HCT116 (cell line): ENCODE measurements around the gene TRUB1. TPM values are rescaled to one million over a fixed set of nuclear protein-coding genes. Genes with fewer than 3 reads are reported as not detected.

Experiments
- ATAC-seq: fragments of 200-7000 bp; cut with Tn5 transposase; 2 replicates; pipeline ENCODE4 v1.9.1; 2020; ENCODE audit warnings: mild to moderate bottlenecking, moderate library complexity
- BruUV-seq: library from RNA; stranded (reverse); fragments of 400-500 nt; replicated peaks from 2 replicates; lab custom pipeline; 2021; lab: Mats Ljungman, UMichigan
- CTCF ChIA-PET: fragments of 300-600 bp; sonication (Branson Sonifier 250); formaldehyde crosslinking; loops from one replicate; lab custom pipeline; 2021; ENCODE audit warnings: antibody characterized with exemption; lab: Charles Lee
- POLR2A ChIA-PET: fragments of 300-600, 350-600 bp; sonication (Branson Sonifier 250); formaldehyde crosslinking; loops from one replicate; lab custom pipeline; 2021; ENCODE audit warnings: antibody characterized with exemption; lab: Charles Lee
- RAD21 ChIA-PET, 2 experiments: fragments of 300-600 bp; sonication (Branson Sonifier 250); formaldehyde crosslinking; loops; one replicate each; lab custom pipeline; 2023; ENCODE audit warnings: low total read pairs in 2 of 2; ENCODE audit not compliant: uncharacterized antibody in 2 of 2, unreplicated experiment in 2 of 2, low non-redundant PET in 1 of 2; lab: Charles Lee
- DNase-seq: peaks from one replicate; pipeline ENCODE4 v3.0.0-alpha.2; 2010; ENCODE audit warnings: low read depth, low spot score
- H2AFZ ChIP-seq: fragments of 200-600 bp; shearing (Covaris generic), sonication (generic); 2 replicates; pipeline ENCODE4 v1.6.1; 2017; ENCODE audit warnings: low read depth, mixed run types, mixed read lengths, antibody characterized with exemption, low read length; ENCODE audit not compliant: poor library complexity, severe bottlenecking
- H3K27ac ChIP-seq: 2 replicates; pipeline ENCODE4 v1.5.1; 2012; ENCODE audit warnings: low read depth, low read length
- H3K27me3 ChIP-seq: fragments of 200-600 bp; sonication (generic); 2 replicates; pipeline ENCODE4 v1.6.1; 2016; ENCODE audit warnings: mixed run types, low read length, mixed read lengths; ENCODE audit not compliant: insufficient read depth
- H3K36me3 ChIP-seq, 2 experiments: fragments of 200-500 bp in 1 of 2; fragments of 200-600 bp in 1 of 2; sonication (Bioruptor generic) in 1 of 2; sonication (generic) in 1 of 2; 2 replicates each; pipeline versions ENCODE4 v1.5.1 to v1.6.1; 2014 to 2016; ENCODE audit warnings: low read length in 2 of 2, inconsistent platforms in 1 of 2, mixed read lengths in 1 of 2, mixed run types in 1 of 2; ENCODE audit not compliant: insufficient read depth in 2 of 2, control insufficient read depth in 1 of 2
- H3K4me1 ChIP-seq, 2 experiments: fragments of 200-600 bp in 1 of 2; sonication (generic) in 1 of 2; 2 replicates each; pipeline versions ENCODE4 v1.5.1 to v1.6.1; 2012 to 2017; ENCODE audit warnings: low read length in 2 of 2, inconsistent platforms in 1 of 2, mild to moderate bottlenecking in 1 of 2, mixed read lengths in 1 of 2, mixed run types in 1 of 2, moderate library complexity in 1 of 2; ENCODE audit not compliant: insufficient read depth in 2 of 2, control insufficient read depth in 1 of 2
- H3K4me2 ChIP-seq: fragments of 200-600 bp; sonication (generic); 2 replicates; pipeline ENCODE4 v1.6.1; 2017; ENCODE audit warnings: mixed run types, low read length, mixed read lengths
- H3K4me3 ChIP-seq, 2 experiments: fragments of 200-600 bp in 1 of 2; sonication (generic) in 1 of 2; replicated peaks in 1 of 2; 2 replicates each; pipeline ENCODE4 v1.5.1; 2011 to 2016; ENCODE audit warnings: low read length in 2 of 2, control low read depth in 1 of 2, low read depth in 1 of 2, mild to moderate bottlenecking in 1 of 2, mixed read lengths in 1 of 2, mixed run types in 1 of 2
- H3K79me2 ChIP-seq: fragments of 200-600 bp; sonication (generic); 2 replicates; pipeline ENCODE4 v1.6.1; 2017; ENCODE audit warnings: mild to moderate bottlenecking, mixed run types, low read length, moderate library complexity, mixed read lengths; ENCODE audit not compliant: insufficient read depth
- H3K9ac ChIP-seq: fragments of 200-600 bp; sonication (generic); 2 replicates; pipeline ENCODE4 v1.6.1; 2016; ENCODE audit warnings: low read length, mixed read lengths
- H3K9me2 ChIP-seq: fragments of 200-600 bp; sonication (generic), shearing (Covaris generic); 2 replicates; pipeline ENCODE4 v1.6.1; 2017; ENCODE audit warnings: mixed run types, mild to moderate bottlenecking, moderate library complexity; ENCODE audit not compliant: insufficient read depth
- H3K9me3 ChIP-seq, 2 experiments: fragments of 200-500 bp in 1 of 2; fragments of 200-600 bp in 1 of 2; sonication (Bioruptor generic) in 1 of 2; sonication (generic) in 1 of 2; 2 replicates each; pipeline ENCODE4 v1.6.1; 2014 to 2017; ENCODE audit warnings: low read length in 2 of 2, mixed read lengths in 2 of 2, inconsistent platforms in 1 of 2, low read depth in 1 of 2, mild to moderate bottlenecking in 1 of 2, mixed run types in 1 of 2, moderate library complexity in 1 of 2; ENCODE audit not compliant: control insufficient read depth in 1 of 2, insufficient read depth in 1 of 2
- H4K20me1 ChIP-seq: fragments of 200-600 bp; sonication (generic), shearing (Covaris generic); 2 replicates; pipeline ENCODE4 v1.6.1; 2017; ENCODE audit warnings: mixed run types, mild to moderate bottlenecking, moderate library complexity; ENCODE audit not compliant: insufficient read depth
- ATF3 ChIP-seq: IDR thresholded peaks from 2 replicates; pipeline ENCODE4 v1.6.1; 2012
- CBX3 ChIP-seq: IDR thresholded peaks from 2 replicates; pipeline ENCODE4 v1.6.1; 2012; ENCODE audit warnings: low read depth
- CEBPB ChIP-seq: IDR thresholded peaks from 2 replicates; pipeline ENCODE4 v1.6.1; 2012; ENCODE audit warnings: low read depth
- CTCF ChIP-seq, 3 experiments: fragments of 200-600 bp in 1 of 3; sonication (generic) in 1 of 3; IDR thresholded peaks in 2 of 3; conservative IDR thresholded peaks in 1 of 3; 2 replicates each; pipeline ENCODE4 v1.5.1; 2012 to 2017; ENCODE audit warnings: low read depth in 2 of 3, low read length in 2 of 3, antibody characterized with exemption in 1 of 3, borderline replicate concordance in 1 of 3, control low read depth in 1 of 3, mild to moderate bottlenecking in 1 of 3, mixed read lengths in 1 of 3, mixed run types in 1 of 3, moderate library complexity in 1 of 3; ENCODE audit not compliant: insufficient read depth in 1 of 3
- EGR1 ChIP-seq: IDR thresholded peaks from 2 replicates; pipeline ENCODE4 v1.6.1; 2012; ENCODE audit warnings: low read depth
- EZH2 ChIP-seq: fragments of 200-600 bp; sonication (generic); IDR thresholded peaks from 2 replicates; pipeline ENCODE4 v1.6.1; 2017; ENCODE audit warnings: antibody characterized with exemption, mixed run types
- EZH2phosphoT487 ChIP-seq: fragments of 200-600 bp; IDR thresholded peaks from 2 replicates; pipeline ENCODE4 v1.6.1; 2018; ENCODE audit warnings: antibody characterized with exemption, borderline replicate concordance
- JUND ChIP-seq: IDR thresholded peaks from 2 replicates; pipeline ENCODE4 v1.6.1; 2012
- MAX ChIP-seq: IDR thresholded peaks from 2 replicates; pipeline ENCODE4 v1.6.1; 2012
- POLR2A ChIP-seq: IDR thresholded peaks from 2 replicates; pipeline ENCODE4 v1.7.0; 2011; ENCODE audit warnings: borderline replicate concordance; ENCODE audit not compliant: insufficient read depth, insufficient read length; ENCODE audit errors: extremely low read depth
- POLR2AphosphoS5 ChIP-seq: IDR thresholded peaks from 2 replicates; pipeline ENCODE4 v1.6.1; 2011; ENCODE audit warnings: mild to moderate bottlenecking, low read depth, low read length, moderate library complexity
- RAD21 ChIP-seq: IDR thresholded peaks from 2 replicates; pipeline ENCODE4 v1.6.1; 2012; ENCODE audit warnings: low read depth, mild to moderate bottlenecking
- REST ChIP-seq: IDR thresholded peaks from 2 replicates; pipeline ENCODE4 v1.6.1; 2012; ENCODE audit warnings: low read depth
- SRF ChIP-seq: IDR thresholded peaks from 2 replicates; pipeline ENCODE4 v1.6.1; 2012; ENCODE audit warnings: low read depth
- YY1 ChIP-seq: IDR thresholded peaks from 2 replicates; pipeline ENCODE4 v1.6.1; 2011; ENCODE audit warnings: low read length, low read depth, moderate library complexity, mild to moderate bottlenecking; ENCODE audit not compliant: insufficient replicate concordance; ENCODE audit errors: extremely low read depth
- ZFX ChIP-seq: fragments of 450-650 bp; IDR thresholded peaks from 2 replicates; pipeline ENCODE4 v1.6.1; 2017
- ZNF274 ChIP-seq: fragments of 200-500 bp; sonication (Bioruptor generic); IDR thresholded peaks from 2 replicates; pipeline ENCODE4 v1.6.1; 2014; ENCODE audit warnings: mild to moderate bottlenecking, low read depth, low read length, inconsistent platforms
- intact Hi-C: fragments of 100-400 bp; cut with micrococcal nuclease; formaldehyde crosslinking; loops from 2 replicates; pipeline ENCODE4 v1.10.0; 2022
- total RNA-seq: library from RNA; stranded (reverse); gene quantifications from one replicate; pipeline ENCODE4 v1.2.1, GENCODE V29; 2021; ENCODE audit not compliant: unreplicated experiment

The TRUB1 gene
- total RNA-seq, 1 experiment from 2014 or later: 44.1 TPM

GRCh38 chr10:114953047-114953446 is 15.1 kb downstream of the TRUB1 start (continued):
- no peak for TF ChIP-seq REST
- no peak for TF ChIP-seq POLR2A
- TF ChIP-seq YY1: no peak
- no peak for TF ChIP-seq EGR1
- TF ChIP-seq ZFX: no peak
- TF ChIP-seq, all 23 proteins: peak for 0

GRCh38 chr10:114955984-114956383 is 18.0 kb downstream of the TRUB1 start:
- intact Hi-C loops: no loop called here
- Histone ChIP-seq H3K27me3 (no peaks in the 10 kb centered on the region), H3K79me2 (peaks cover 75% of the 10 kb centered on the region), H3K4me1 (no peaks in the 10 kb centered on the region), H3K9ac (no peak overlapping the region), H3K36me3 (peaks cover 0 to 4% of the 10 kb centered on the region in 2 experiments; a peak in 2 of 4 replicates), H3K4me2 (no peak overlapping the region), H4K20me1 (no peaks in the 10 kb centered on the region), H3K9me3 (no peaks in the 10 kb centered on the region), H3K4me3 (no peak overlapping the region), H3K27ac (no peak overlapping the region), H3K9me2 (no peaks in the 10 kb centered on the region), H2AFZ (no peak overlapping the region)
- ChIA-PET POLR2A (no interaction called here), RAD21 (no interaction called here), CTCF (no interaction called here)
- BruUV-seq: no TSS peak
- no peak for ATAC-seq
- no peak for DNase-seq
- TF ChIP-seq MAX (no peak), ZFX (no peak), REST (no peak), POLR2AphosphoS5 (no peak), CEBPB (no peak), RAD21 (no peak), YY1 (no peak), EZH2 (no peak), ZNF274 (no peak), EZH2phosphoT487 (no peak), JUND (no peak), CBX3 (no peak), ATF3 (no peak), CTCF (IDR thresholded peaks at IDR 0.05 in 2 of 3, conservative IDR thresholded peaks at IDR 0.05 in 1 of 3; ENCODE audit: borderline replicate concordance in 1 of 3, insufficient read depth in 1 of 3, low read depth in 2 of 3, low read length in 2 of 3) (no peak), SRF (no peak)
